ENCODE data around the gene CDKL1. TPM values are rescaled to one million over a fixed set of nuclear protein-coding genes. Genes with fewer than 3 reads are reported as not detected.

The CDKL1 gene
- total RNA-seq, result 6.7 and 9.0 TPM in 2 replicates

DNA sequence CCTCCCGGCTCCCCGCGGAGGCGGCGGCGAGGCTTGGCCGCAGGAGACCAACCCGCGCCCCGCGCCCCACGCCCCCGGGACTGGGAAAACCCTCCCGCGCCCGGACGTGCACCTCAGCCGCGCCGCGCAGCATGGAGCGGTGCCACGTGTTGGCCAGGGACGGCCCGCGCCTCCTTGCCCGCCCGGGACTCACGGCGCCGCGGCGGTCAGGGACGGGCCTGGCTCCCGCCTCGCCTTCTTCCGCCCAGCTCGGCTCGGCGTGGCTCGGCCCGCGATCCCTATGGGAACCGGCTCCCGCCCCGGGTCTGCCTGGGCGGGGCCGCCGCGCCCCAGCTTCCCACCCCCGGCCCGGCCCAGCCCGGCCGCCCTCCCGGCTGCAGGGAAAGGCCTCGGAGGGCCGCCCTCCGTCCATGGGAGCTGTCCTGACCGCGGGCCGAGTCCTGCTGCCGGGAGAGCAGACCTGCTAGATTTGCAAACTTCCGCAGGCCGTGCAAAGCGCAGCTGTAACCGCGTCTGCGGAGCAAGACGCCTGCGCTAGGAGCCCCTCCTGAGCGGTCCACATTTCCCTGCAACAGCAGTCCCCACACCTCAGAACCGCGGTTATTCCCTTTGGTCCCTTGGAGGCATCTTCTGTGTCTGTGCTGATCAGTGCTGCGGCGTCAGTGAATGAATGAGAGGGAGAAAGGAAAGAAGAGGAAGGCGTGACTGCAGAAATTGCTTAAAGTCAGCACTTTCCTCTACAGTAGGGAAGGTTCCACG is at the start of gene CDKL1:
Gene CDKL1 (minus strand): TSS at position 251 of the 759 bp plus-strand sequence. CDS start 1,013 bp downstream, outside the sequence.

DNA sequence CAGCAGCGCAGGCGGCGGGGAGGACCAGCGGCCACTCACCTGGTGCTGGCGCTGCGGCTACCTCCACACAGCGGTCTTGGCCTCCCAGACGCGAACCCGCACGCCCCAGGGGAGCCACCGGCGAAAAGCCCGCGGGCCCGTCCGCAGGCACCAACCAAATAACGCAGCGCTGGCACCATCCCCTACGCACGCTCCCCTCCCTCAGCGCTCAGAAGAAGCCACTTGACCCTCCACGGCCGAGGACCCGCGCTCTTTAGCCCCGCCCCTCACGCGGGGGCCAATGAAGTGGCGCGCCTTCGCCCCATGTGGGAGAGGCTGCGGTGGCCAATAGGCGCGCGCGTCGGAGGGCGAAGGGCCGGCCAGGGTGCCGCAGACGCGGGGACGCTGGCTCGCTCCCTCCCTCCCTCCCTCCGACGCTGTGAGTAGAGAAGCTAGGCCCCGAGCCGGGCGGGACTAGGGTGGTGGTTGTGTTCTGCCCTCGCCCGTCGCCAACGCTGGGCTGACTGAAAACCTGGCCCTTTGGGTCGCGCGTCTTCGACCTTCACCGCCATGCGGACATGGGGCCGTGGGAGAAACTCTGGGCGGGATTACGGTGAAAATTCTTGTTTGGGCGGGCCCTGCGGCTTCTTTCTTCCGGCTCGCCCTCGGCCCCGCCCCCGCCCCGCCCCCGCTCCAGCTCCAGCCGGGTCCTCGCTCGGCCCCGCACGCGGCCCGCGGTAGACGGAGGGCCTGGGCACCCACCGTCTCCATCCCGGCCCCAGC is 84.5 kb downstream of the CDKL1 start, which contains the start of the genes DMAC2L and L2HGDH:
Gene DMAC2L (plus strand): TSS at position 353 of the 762 bp plus-strand sequence. CDS start 9,164 bp downstream, outside the sequence.
Gene L2HGDH (minus strand): TSS at position 258 of the 762 bp plus-strand sequence. CDS start 79 bp downstream, at position 179.

Other genes starting within 250 kb of the CDKL1 start
- gene SOS2, start 165.3 kb downstream of the CDKL1 start, total RNA-seq, result 9.0 and 11.6 TPM in 2 replicates
- 1.5 and 3.7 TPM in 2 replicates for gene L2HGDH, start 84.7 kb downstream of the CDKL1 start, total RNA-seq
- 3.9 and 11.0 TPM in 2 replicates for gene DMAC2L, start 84.6 kb downstream of the CDKL1 start, total RNA-seq
- 71.0 and 96.0 TPM in 2 replicates for gene MAP4K5, start 135.7 kb upstream of the CDKL1 start, total RNA-seq
- gene ATL1, start 163.3 kb upstream of the CDKL1 start, total RNA-seq, result 3.2 and 3.7 TPM in 2 replicates

Data from cardiac ventricle fibroblast (primary cell).